Lung (tissue), 14 donors: ENCODE results near the gene OR2A7. TPM values are rescaled to one million over a fixed set of nuclear protein-coding genes. Genes with fewer than 3 reads are reported as not detected.
"Not testable (repeated sequence)": the region's sequence is repeated elsewhere in the genome, so short reads cannot be mapped to it uniquely, and the experiment has no call there.

Experiments
- ATAC-seq: fragments of 200-7000 bp; cut with Tn5 transposase; one replicate; pipeline ENCODE4 v1.9.1; 2020; ENCODE audit warnings: moderate number of reproducible peaks; ENCODE audit not compliant: insufficient read depth, low FRiP score
- DNase-seq, 3 donors: peaks; one replicate each; pipeline ENCODE4 v3.0.0-alpha.2; 2013 to 2017
- H3K27ac ChIP-seq, 2 donors: one replicate each; pipeline ENCODE4 v1.5.1; 2013; ENCODE audit warnings: mild to moderate bottlenecking in 2 of 2, moderate library complexity in 2 of 2, control low read depth in 1 of 2, inconsistent platforms in 1 of 2, low read depth in 1 of 2, low read length in 1 of 2
- H3K27me3 ChIP-seq, 3 donors: one replicate each; pipeline ENCODE4 v1.5.1; 2013; ENCODE audit warnings: low read length in 2 of 3; ENCODE audit not compliant: control insufficient read depth in 3 of 3, insufficient read depth in 3 of 3
- H3K36me3 ChIP-seq, 4 donors: one replicate each; pipeline ENCODE4 v1.5.1; 2013; ENCODE audit warnings: low read length in 4 of 4, mild to moderate bottlenecking in 1 of 4, moderate library complexity in 1 of 4; ENCODE audit not compliant: control insufficient read depth in 4 of 4, insufficient read depth in 4 of 4
- H3K4me1 ChIP-seq, 5 donors: one replicate each; pipeline ENCODE4 v1.5.1; 2013; ENCODE audit warnings: low read length in 5 of 5, mild to moderate bottlenecking in 2 of 5, moderate library complexity in 1 of 5; ENCODE audit not compliant: control insufficient read depth in 5 of 5, insufficient read depth in 5 of 5
- H3K4me3 ChIP-seq: one replicate; pipeline ENCODE4 v1.5.1; 2013; ENCODE audit warnings: mild to moderate bottlenecking, control low read depth, moderate library complexity
- H3K9ac ChIP-seq, 2 donors: one replicate each; pipeline ENCODE4 v1.5.1; 2013; ENCODE audit warnings: low read length in 2 of 2, control low read depth in 1 of 2; ENCODE audit not compliant: insufficient read depth in 1 of 2
- H3K9me3 ChIP-seq, 4 donors: one replicate each; pipeline ENCODE4 v1.5.1; 2013; ENCODE audit warnings: low read length in 3 of 4, mild to moderate bottlenecking in 1 of 4, moderate library complexity in 1 of 4; ENCODE audit not compliant: control insufficient read depth in 4 of 4, insufficient read depth in 3 of 4
- WGBS, 2 donors: extraction: QIAGEN DNeasy Blood & Tissue Kit; methylation state at CpG; one replicate each; pipeline ENCODE4 v1.1.7; 2013; 5-methylcytosine and 5-hydroxymethylcytosine counted together
- long read RNA-seq, 5 donors: transcript quantifications; one replicate each; lab custom pipeline, GENCODE V29; 2026
- polyA plus RNA-seq, 2 donors: library from polyadenylated mRNA; stranded (reverse); fragments of 200-250 nt; gene quantifications; one replicate each; pipeline ENCODE4 v1.2.1, GENCODE V29; 2013
- total RNA-seq, 2 donors: library from RNA; depleted of rRNA in 1 of 2; stranded (reverse); fragments of >200 nt in 1 of 2; gene quantifications; one replicate each; pipeline ENCODE4 v1.2.1, GENCODE V29; 2014 to 2021
- donor health status: Bipolar disorder and iron deficiency.
- donor health status: healthy.
- donor health status: DM: yes; HTN: yes; CAD: no.

Gene OR2A7
- 10 to 100 TPM in 1 of 2 donors, 1 to 10 TPM in 1; 6.5 to 19.5 TPM for total RNA-seq
- polyA plus RNA-seq, result 1 to 10 TPM; 1.3 to 2.0 TPM
- long read RNA-seq, donor 1, partial matches to known transcripts, result 0 of 2 reads
- long read RNA-seq, donor 1, other reads (novel, unspliced or antisense), result 0 of 2 reads
- long read RNA-seq, donor 2, partial matches to known transcripts, result 0 of 1 reads
- long read RNA-seq, donor 2, other reads (novel, unspliced or antisense), result 0 of 1 reads
- long read RNA-seq, donor 3, partial matches to known transcripts, result 0 of 3 reads
- long read RNA-seq, donor 3, other reads (novel, unspliced or antisense), result 0 of 3 reads
- long read RNA-seq, donor 4, result 0 reads
- long read RNA-seq, donor 5, partial matches to known transcripts, result 0 of 2 reads
- long read RNA-seq, donor 5, other reads (novel, unspliced or antisense), result 0 of 2 reads

DNA sequence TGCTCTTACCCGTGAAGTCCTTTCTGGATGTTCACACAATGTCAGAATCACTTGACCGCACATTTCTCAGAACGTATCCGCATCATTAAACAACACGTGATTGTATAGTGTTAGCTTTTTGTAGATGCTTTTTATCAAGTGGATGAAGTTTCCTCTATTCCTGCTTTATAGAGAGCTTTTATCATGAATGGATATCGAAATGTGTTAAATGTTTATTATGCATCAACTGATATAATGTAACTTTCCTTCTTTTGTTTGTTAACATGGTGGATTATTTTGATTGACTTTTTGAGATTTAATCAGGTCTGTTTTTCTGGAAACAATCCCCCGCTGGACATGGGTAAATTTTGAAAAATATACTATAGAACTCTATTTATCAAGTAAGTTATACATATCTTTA, at the start of gene OR2A7:
Gene OR2A7, minus strand, starts transcription at position 101 of the 400 bp plus-strand sequence. CDS start 5,164 bp downstream, outside the sequence.
- H3K9ac ChIP-seq, DNase-seq, H3K4me3 ChIP-seq, H3K4me1 ChIP-seq, H3K27ac ChIP-seq, ATAC-seq, H3K36me3 ChIP-seq, H3K27me3 ChIP-seq, H3K9me3 ChIP-seq: not testable (repeated sequence)
- 92 to 99% methylated on average over 6 of the region's 7 CpGs for WGBS, 2 donors

DNA sequence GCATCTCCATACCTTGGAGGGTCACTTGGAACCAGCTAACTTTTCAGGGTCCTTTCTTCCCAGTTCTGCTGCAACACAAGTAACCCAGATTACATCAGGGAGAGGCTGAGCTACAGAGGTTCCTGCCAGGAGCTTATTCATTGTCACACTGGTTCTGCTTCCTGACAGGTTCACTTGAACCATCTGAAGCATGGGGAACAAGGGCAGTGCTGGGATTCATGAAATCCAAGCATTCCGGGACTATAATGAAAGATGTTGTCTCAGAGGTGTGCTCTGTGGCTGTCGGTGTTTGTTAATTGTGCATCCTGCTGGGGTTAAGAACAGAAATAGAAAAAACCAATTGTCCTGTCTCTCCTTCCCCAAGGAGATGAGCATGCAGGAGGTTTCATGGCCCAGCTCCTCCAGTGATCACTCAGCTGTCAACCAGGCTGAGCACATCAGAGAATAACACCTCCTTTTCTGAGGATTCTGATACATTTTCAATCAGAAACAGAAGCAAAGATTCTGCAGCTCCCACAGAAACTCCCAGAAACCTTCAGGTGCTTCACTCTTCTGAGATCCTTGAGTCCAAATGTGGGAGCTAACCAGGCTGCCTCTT, 47.4 kb upstream of the OR2A7 start, which contains the start of gene OR2A1:
Gene OR2A1, plus strand, starts transcription at position 548 of the 598 bp plus-strand sequence. CDS start 5,706 bp downstream, outside the sequence.
- not testable (repeated sequence) for H3K27ac ChIP-seq, H3K4me3 ChIP-seq, ATAC-seq, H3K36me3 ChIP-seq, H3K9me3 ChIP-seq, H3K4me1 ChIP-seq, H3K27me3 ChIP-seq, DNase-seq, H3K9ac ChIP-seq
- 100% methylated on average over 2 of the region's 2 CpGs; no CpG with 5 or more reads in 1 of the 2 donors for WGBS, 2 donors

- WGBS, 2 donors, result 92% methylated on average over 1 of the region's 2 CpGs; no CpG with 5 or more reads in 1 of the 2 donors
- H3K9me3 ChIP-seq, ATAC-seq, H3K27me3 ChIP-seq, H3K4me1 ChIP-seq, H3K36me3 ChIP-seq, H3K4me3 ChIP-seq, H3K9ac ChIP-seq, DNase-seq, H3K27ac ChIP-seq: not testable (repeated sequence)
These were observed 46.6 kb upstream of the OR2A7 start for GRCh38 chr7:144311218-144311617.

- not testable (repeated sequence) for ATAC-seq, H3K4me3 ChIP-seq, H3K27ac ChIP-seq, DNase-seq, H3K27me3 ChIP-seq, H3K36me3 ChIP-seq, H3K9ac ChIP-seq, H3K4me1 ChIP-seq, H3K9me3 ChIP-seq
- no CpG with 5 or more reads among the region's 2 CpGs for WGBS, 2 donors
These were observed 45.1 kb upstream of the OR2A7 start for GRCh38 chr7:144309702-144310101.

GRCh38 chr7:144305156-144305555, 40.6 kb upstream of the OR2A7 start:
- not testable (repeated sequence) for H3K4me1 ChIP-seq, H3K27me3 ChIP-seq, H3K27ac ChIP-seq, H3K36me3 ChIP-seq, ATAC-seq, H3K9me3 ChIP-seq, H3K4me3 ChIP-seq, H3K9ac ChIP-seq, DNase-seq
- no CpG with 5 or more reads among the region's 2 CpGs for WGBS, 2 donors

GRCh38 chr7:144303607-144304006, 39.0 kb upstream of the OR2A7 start:
- not testable (repeated sequence) for ATAC-seq

GRCh38 chr7:144302578-144303303, 38.1 kb upstream of the OR2A7 start:
- H3K27ac ChIP-seq, H3K4me3 ChIP-seq, H3K9me3 ChIP-seq, H3K9ac ChIP-seq, DNase-seq, H3K36me3 ChIP-seq, H3K4me1 ChIP-seq, ATAC-seq, H3K27me3 ChIP-seq: not testable (repeated sequence)
- no CpG with 5 or more reads among the region's 1 CpG for WGBS, 2 donors

More at GRCh38 chr7:144303607-144304006, 39.0 kb upstream of the OR2A7 start:
- not testable (repeated sequence) for H3K4me1 ChIP-seq, H3K9me3 ChIP-seq, H3K36me3 ChIP-seq, DNase-seq, H3K4me3 ChIP-seq, H3K9ac ChIP-seq, H3K27ac ChIP-seq, H3K27me3 ChIP-seq
- WGBS, 2 donors, result no CpG with 5 or more reads among the region's 5 CpGs
